ENCODE measurements around the gene AP1AR. TPM values are rescaled to one million over a fixed set of nuclear protein-coding genes. Genes with fewer than 3 reads are reported as not detected.

AP1AR gene
- total RNA-seq, 6 experiments from 2014 or later = 9.2 to 13.8 (median 11.1) TPM

- peak; percentile 63 to 78 (median 74) for ATAC-seq
- no peak for DNase-seq
- H3K36me3 ChIP-seq = no peaks in the 10 kb centered on the region
- no peak overlapping the region for H3K27ac ChIP-seq
- no peaks in the 10 kb centered on the region for H3K4me1 ChIP-seq
- no peaks in the 10 kb centered on the region for H3K27me3 ChIP-seq
- intact Hi-C loops (cut with DNase I) = no loop called here
- H3K9me3 ChIP-seq = no peaks in the 10 kb centered on the region
- no peak overlapping the region for H3K4me3 ChIP-seq
- TF ChIP-seq POLR2A (IDR thresholded peaks at IDR 0.05) = no peak
- TF ChIP-seq CTCF (IDR thresholded peaks at IDR 0.05) = peak; percentile 59 to 64 (median 63)
Observed at GRCh38 chr4:112214390-112215264, 17.0 kb upstream of the AP1AR start.

GRCh38 chr4:112219826-112220366 lies 11.7 kb upstream of the AP1AR start:
- Histone ChIP-seq H3K4me1 (no peaks in the 10 kb centered on the region), H3K36me3 (no peaks in the 10 kb centered on the region), H3K9me3 (no peaks in the 10 kb centered on the region), H3K4me3 (no peak overlapping the region), H3K27ac (no peak overlapping the region), H3K27me3 (no peaks in the 10 kb centered on the region)
- WGBS (ENCODE audit: insufficient coverage, low coverage, low lambda C conversion rate, missing lambda C conversion rate) = 85% methylated on average over 5 of the region's 7 CpGs
- no peak for TF ChIP-seq CTCF (IDR thresholded peaks at IDR 0.05)
- TF ChIP-seq POLR2A (IDR thresholded peaks at IDR 0.05) = no peak
- DNase-seq = no peak
- intact Hi-C loops (cut with DNase I) = no loop called here
- ATAC-seq = no peak

- no peak for DNase-seq
- TF ChIP-seq POLR2A (IDR thresholded peaks at IDR 0.05) (no peak), CTCF (IDR thresholded peaks at IDR 0.05) (no peak)
- intact Hi-C loops (cut with DNase I) = no loop called here
Observed at GRCh38 chr4:112222219-112222955, 9.2 kb upstream of the AP1AR start.

GRCh38 chr4:112225157-112225556 lies 6.4 kb upstream of the AP1AR start:
- 59% methylated on average over 2 of the region's 4 CpGs for WGBS (ENCODE audit: insufficient coverage, low coverage, low lambda C conversion rate, missing lambda C conversion rate)
- H3K9me3 ChIP-seq = no peaks in the 10 kb centered on the region
- ATAC-seq = no peak
- TF ChIP-seq CTCF (IDR thresholded peaks at IDR 0.05) (no peak), POLR2A (IDR thresholded peaks at IDR 0.05) (no peak)
- no peak for DNase-seq
- intact Hi-C loops (cut with DNase I) = no loop called here
- no peaks in the 10 kb centered on the region for H3K4me1 ChIP-seq
- H3K27me3 ChIP-seq = no peaks in the 10 kb centered on the region
- H3K36me3 ChIP-seq = no peaks in the 10 kb centered on the region
- no peak overlapping the region for H3K4me3 ChIP-seq
- no peak overlapping the region for H3K27ac ChIP-seq

More at GRCh38 chr4:112222219-112222955, 9.2 kb upstream of the AP1AR start:
- Histone ChIP-seq H3K9me3 (no peaks in the 10 kb centered on the region), H3K4me3 (no peak overlapping the region), H3K4me1 (no peaks in the 10 kb centered on the region), H3K36me3 (no peaks in the 10 kb centered on the region), H3K27ac (no peak overlapping the region), H3K27me3 (no peaks in the 10 kb centered on the region)
- no CpG with 5 or more reads among the region's 43 CpGs for WGBS (ENCODE audit: insufficient coverage, low coverage, low lambda C conversion rate, missing lambda C conversion rate)
- ATAC-seq = no peak
